GM19438 (cell line): ENCODE measurements around the gene CYP26C1.

Experiments used
- ATAC-seq: cut with Tn5 transposase; IDR thresholded peaks from one replicate; pipeline ENCODE4 v1.9.1; 2021; ENCODE audit warnings: low read depth; ENCODE audit not compliant: unreplicated experiment

Gene CYP26C1

GRCh38 chr10:93059975-93060886 is at the start of gene CYP26C1:
Gene CYP26C1 (plus strand): TSS chr10:93060798. CDS start chr10:93061264, 466 bp downstream.
- ATAC-seq: no peak

GRCh38 chr10:93015722-93016121 is 44.9 kb upstream of the CYP26C1 start:
- ATAC-seq: no peak

- no peak for ATAC-seq
Measured at GRCh38 chr10:93023013-93023650, 37.5 kb upstream of the CYP26C1 start.

GRCh38 chr10:93026072-93026471 is 34.5 kb upstream of the CYP26C1 start:
- ATAC-seq: no peak

- ATAC-seq: no peak
Measured at GRCh38 chr10:93027508-93027907, 33.1 kb upstream of the CYP26C1 start.

GRCh38 chr10:93028883-93029282 is 31.7 kb upstream of the CYP26C1 start:
- no peak for ATAC-seq

- no peak for ATAC-seq
Measured at GRCh38 chr10:93030409-93030808, 30.2 kb upstream of the CYP26C1 start.

- no peak for ATAC-seq
Measured at GRCh38 chr10:93032105-93032808, 28.3 kb upstream of the CYP26C1 start.

GRCh38 chr10:93032809-93033137 is 27.8 kb upstream of the CYP26C1 start:
- ATAC-seq: no peak

GRCh38 chr10:93034426-93034825 is 26.2 kb upstream of the CYP26C1 start:
- ATAC-seq: no peak

GRCh38 chr10:93039110-93039509 is 21.5 kb upstream of the CYP26C1 start:
- no peak for ATAC-seq

- ATAC-seq: no peak
Measured at GRCh38 chr10:93039721-93040120, 20.9 kb upstream of the CYP26C1 start.

- ATAC-seq: no peak
Measured at GRCh38 chr10:93054486-93054885, 6.1 kb upstream of the CYP26C1 start.

GRCh38 chr10:93058139-93058538 is 2.5 kb upstream of the CYP26C1 start:
- no peak for ATAC-seq

GRCh38 chr10:93060887-93061593 is 442 bp downstream of the CYP26C1 start:
- ATAC-seq: no peak

- no peak for ATAC-seq
Measured at GRCh38 chr10:93061594-93062513, 1.3 kb downstream of the CYP26C1 start.

- peak; percentile 70 for ATAC-seq
Measured at GRCh38 chr10:93062514-93063143, 2.0 kb downstream of the CYP26C1 start.

- ATAC-seq: no peak
Measured at GRCh38 chr10:93063144-93063976, 2.8 kb downstream of the CYP26C1 start.
